Mesenchymal stem cell (in vitro differentiated cells and primary cell): Measurements from ENCODE around the gene QSER1.

Experiments used
- DNase-seq: peaks from one replicate; pipeline ENCODE4 v3.0.0-alpha.2; 2013
- H2AFZ ChIP-seq: one replicate; pipeline ENCODE4 v1.6.1; 2013; ENCODE audit warnings: low read depth, mild to moderate bottlenecking, control low read depth, inconsistent platforms, low read length, moderate library complexity
- H2AK5ac ChIP-seq: 2 replicates; pipeline ENCODE4 v1.6.1; 2013; ENCODE audit warnings: low read length, moderate library complexity, mild to moderate bottlenecking, inconsistent platforms; ENCODE audit not compliant: severe bottlenecking
- H2BK120ac ChIP-seq: one replicate; pipeline ENCODE4 v1.6.1; 2013; ENCODE audit warnings: low read depth, mild to moderate bottlenecking, inconsistent platforms, low read length, moderate library complexity
- H2BK12ac ChIP-seq, 2 experiments: one replicate each; pipeline ENCODE4 v1.6.1; 2013; ENCODE audit warnings: inconsistent platforms in 2 of 2, low read length in 2 of 2, mild to moderate bottlenecking in 2 of 2, moderate library complexity in 2 of 2, control low read depth in 1 of 2
- H2BK15ac ChIP-seq: one replicate; pipeline ENCODE4 v1.6.1; 2013; ENCODE audit warnings: mild to moderate bottlenecking, low read depth, inconsistent platforms; ENCODE audit not compliant: poor library complexity, severe bottlenecking
- H2BK5ac ChIP-seq: 2 replicates; pipeline ENCODE4 v1.6.1; 2013; ENCODE audit warnings: low read depth, mild to moderate bottlenecking, low read length, control low read depth, inconsistent platforms; ENCODE audit not compliant: poor library complexity, severe bottlenecking
- H3K14ac ChIP-seq, 2 experiments: one replicate each; pipeline ENCODE4 v1.6.1; 2013; ENCODE audit warnings: inconsistent platforms in 2 of 2, low read length in 2 of 2, control low read depth in 1 of 2, mild to moderate bottlenecking in 1 of 2, moderate library complexity in 1 of 2
- H3K18ac ChIP-seq, 2 experiments: one replicate each; pipeline ENCODE4 v1.6.1; 2013; ENCODE audit warnings: inconsistent platforms in 2 of 2, low read length in 2 of 2, control low read depth in 1 of 2, low read depth in 1 of 2, mild to moderate bottlenecking in 1 of 2
- H3K23ac ChIP-seq, 2 experiments: one replicate each; pipeline ENCODE4 v1.6.1; 2013; ENCODE audit warnings: inconsistent platforms in 2 of 2, low read length in 2 of 2, mild to moderate bottlenecking in 2 of 2, moderate library complexity in 2 of 2, control low read depth in 1 of 2
- H3K27ac ChIP-seq: 2 replicates; pipeline ENCODE4 v1.5.1; 2013; ENCODE audit warnings: mild to moderate bottlenecking, moderate library complexity, low read length, control low read depth, inconsistent platforms; ENCODE audit not compliant: poor library complexity, severe bottlenecking
- H3K27me3 ChIP-seq, 2 experiments: 2 replicates each; pipeline versions ENCODE4 v1.6.1 to v1.7.0; 2013; ENCODE audit warnings: low read length in 2 of 2, mild to moderate bottlenecking in 2 of 2, moderate library complexity in 2 of 2, control low read depth in 1 of 2, inconsistent platforms in 1 of 2; ENCODE audit not compliant: control insufficient read depth in 1 of 2, insufficient read depth in 1 of 2
- H3K36me3 ChIP-seq, 2 experiments: 2 replicates each; pipeline versions ENCODE4 v1.6.1 to v1.7.0; 2013; ENCODE audit warnings: low read length in 2 of 2, control low read depth in 1 of 2, inconsistent platforms in 1 of 2, low read depth in 1 of 2, mild to moderate bottlenecking in 1 of 2; ENCODE audit not compliant: insufficient read depth in 2 of 2, control insufficient read depth in 1 of 2
- H3K4ac ChIP-seq, 2 experiments: one replicate each; pipeline ENCODE4 v1.6.1; 2013; ENCODE audit warnings: inconsistent platforms in 2 of 2, low read length in 2 of 2, mild to moderate bottlenecking in 2 of 2, moderate library complexity in 2 of 2, control low read depth in 1 of 2, low read depth in 1 of 2
- H3K4me1 ChIP-seq: 2 replicates; pipeline ENCODE4 v1.6.1; 2013; ENCODE audit warnings: low read depth, low read length, control low read depth; ENCODE audit not compliant: control insufficient read depth, insufficient read depth
- H3K4me2 ChIP-seq: 2 replicates; pipeline ENCODE4 v1.6.1; 2013; ENCODE audit warnings: low read length, mild to moderate bottlenecking, inconsistent platforms; ENCODE audit not compliant: poor library complexity, severe bottlenecking
- H3K4me3 ChIP-seq, 2 experiments: 2 replicates each; pipeline versions ENCODE4 v1.5.1 to v1.7.0; 2013; ENCODE audit warnings: low read length in 2 of 2, mild to moderate bottlenecking in 2 of 2, control low read depth in 1 of 2, low read depth in 1 of 2; ENCODE audit not compliant: insufficient read depth in 1 of 2
- H3K79me1 ChIP-seq: replicated peaks from 2 replicates; pipeline ENCODE4 v1.6.1; 2013; ENCODE audit warnings: mild to moderate bottlenecking, control low read depth, low read length, inconsistent platforms; ENCODE audit not compliant: poor library complexity, severe bottlenecking
- H3K9ac ChIP-seq: 2 replicates; pipeline ENCODE4 v1.7.0; 2013; ENCODE audit warnings: mild to moderate bottlenecking, low read length, moderate library complexity
- H3K9me3 ChIP-seq: 2 replicates; pipeline ENCODE4 v1.7.0; 2013; ENCODE audit warnings: mild to moderate bottlenecking, low read length; ENCODE audit not compliant: control insufficient read depth
- H4K8ac ChIP-seq: one replicate; pipeline ENCODE4 v1.6.1; 2013; ENCODE audit warnings: inconsistent platforms, mild to moderate bottlenecking, low read length, moderate library complexity
- H4K91ac ChIP-seq: one replicate; pipeline ENCODE4 v1.6.1; 2013; ENCODE audit warnings: mild to moderate bottlenecking, low read length, inconsistent platforms
- WGBS: methylation state at CpG from one replicate; pipeline ENCODE4 v1.1.7; 2013; ENCODE audit warnings: mixed read lengths; 5-methylcytosine and 5-hydroxymethylcytosine counted together

Gene QSER1

GRCh38 chr11:32893093-32893342 lies 407 bp downstream of the QSER1 start:
- Histone ChIP-seq H3K4ac (peak overlapping the region in 1 of 2 experiments; percentile 99), H2AFZ (peak overlapping the region; percentile 77), H2BK120ac (peak overlapping the region; percentile 89), H2BK15ac (peak overlapping the region; percentile 94), H3K27me3 (no peaks in the 10 kb centered on the region), H3K23ac (peak overlapping the region; percentile 55 to 57), H2BK5ac (no peak overlapping the region), H2AK5ac (no peak overlapping the region), H3K4me3 (peak overlapping the region; percentile 91 to 96), H3K14ac (peak overlapping the region; percentile 74 to 98), H3K79me1 (peaks cover 8% of the 10 kb centered on the region), H3K18ac (peak overlapping the region; percentile 92 to 96), H4K8ac (peak overlapping the region; percentile 95), H3K36me3 (no peaks in the 10 kb centered on the region), H3K9ac (peak overlapping the region; percentile 96), H3K27ac (no peak overlapping the region), H3K9me3 (no peaks in the 10 kb centered on the region), H4K91ac (peak overlapping the region; percentile 89), H3K4me2 (peak overlapping the region; percentile 87), H2BK12ac (peak overlapping the region in 1 of 2 experiments; percentile 78), H3K4me1 (peaks cover 5% of the 10 kb centered on the region)
- 0% methylated on average over 5 of the region's 32 CpGs for WGBS
- DNase-seq = no peak

- H3K27ac ChIP-seq = peak overlapping the region; percentile 68
- no peaks in the 10 kb centered on the region for H3K27me3 ChIP-seq
Observed at GRCh38 chr11:32893343-32894148, 935 bp downstream of the QSER1 start.

GRCh38 chr11:32894149-32894827 lies 1.7 kb downstream of the QSER1 start:
- 4% methylated on average over 11 of the region's 14 CpGs for WGBS
- no peak overlapping the region for H2BK5ac ChIP-seq

More at GRCh38 chr11:32893343-32894148, 935 bp downstream of the QSER1 start:
- H3K4me1 ChIP-seq = peaks cover under 1% of the 10 kb centered on the region
- H2BK12ac ChIP-seq = peak overlapping the region in 1 of 2 experiments; percentile 78
- H3K9me3 ChIP-seq = no peaks in the 10 kb centered on the region
- H2AFZ ChIP-seq = peak overlapping the region; percentile 77
- H3K4ac ChIP-seq = peak overlapping the region in 1 of 2 experiments; percentile 99
- H3K36me3 ChIP-seq = no peaks in the 10 kb centered on the region
- H3K4me3 ChIP-seq = peak overlapping the region; percentile 91 to 96
- H4K8ac ChIP-seq = peak overlapping the region; percentile 95
- peak overlapping the region; percentile 90 for H2BK15ac ChIP-seq
- peak overlapping the region; percentile 92 to 96 for H3K18ac ChIP-seq
- peaks cover 8% of the 10 kb centered on the region for H3K79me1 ChIP-seq
- H4K91ac ChIP-seq = peak overlapping the region; percentile 89
- WGBS = 1% methylated on average over 58 of the region's 66 CpGs
- peak overlapping the region; percentile 96 for H3K9ac ChIP-seq
- H3K14ac ChIP-seq = peak overlapping the region; percentile 74 to 98
- H2BK120ac ChIP-seq = peak overlapping the region; percentile 89
- peak; percentile 69 for DNase-seq
- peak overlapping the region; percentile 55 to 57 for H3K23ac ChIP-seq
- peak overlapping the region; percentile 44 for H2BK5ac ChIP-seq
- peak overlapping the region; percentile 87 for H3K4me2 ChIP-seq
- no peak overlapping the region for H2AK5ac ChIP-seq

GRCh38 chr11:32894921-32895320 lies 2.3 kb downstream of the QSER1 start:
- Histone ChIP-seq H2BK12ac (no peak overlapping the region), H2BK15ac (no peak overlapping the region), H3K27ac (no peak overlapping the region), H4K8ac (no peak overlapping the region), H3K4me3 (peak overlapping the region in 1 of 2 experiments; percentile 91), H2AFZ (no peak overlapping the region), H3K79me1 (peaks cover 10% of the 10 kb centered on the region), H3K18ac (no peak overlapping the region), H2BK5ac (no peak overlapping the region), H3K9me3 (no peaks in the 10 kb centered on the region), H2AK5ac (no peak overlapping the region), H3K23ac (no peak overlapping the region), H3K4me1 (no peaks in the 10 kb centered on the region), H3K9ac (peak overlapping the region; percentile 96), H3K36me3 (no peaks in the 10 kb centered on the region), H3K27me3 (no peaks in the 10 kb centered on the region), H4K91ac (no peak overlapping the region), H3K4ac (no peak overlapping the region), H3K14ac (no peak overlapping the region), H3K4me2 (no peak overlapping the region), H2BK120ac (no peak overlapping the region)
- DNase-seq = peak; percentile 6
- WGBS = 88% methylated on average over 1 of the region's 3 CpGs

More at GRCh38 chr11:32894149-32894827, 1.7 kb downstream of the QSER1 start:
- Histone ChIP-seq H3K79me1 (peaks cover 10% of the 10 kb centered on the region), H3K4ac (no peak overlapping the region), H3K36me3 (no peaks in the 10 kb centered on the region), H4K91ac (no peak overlapping the region), H3K27me3 (no peaks in the 10 kb centered on the region), H3K4me3 (peak overlapping the region; percentile 91 to 96), H3K9ac (peak overlapping the region; percentile 96), H4K8ac (no peak overlapping the region), H3K18ac (peak overlapping the region in 1 of 2 experiments; percentile 16), H3K27ac (peak overlapping the region; percentile 68), H3K23ac (no peak overlapping the region), H2BK12ac (no peak overlapping the region), H2AFZ (no peak overlapping the region), H2AK5ac (no peak overlapping the region), H3K9me3 (no peaks in the 10 kb centered on the region), H2BK15ac (no peak overlapping the region), H3K14ac (no peak overlapping the region), H3K4me2 (peak overlapping the region; percentile 87), H3K4me1 (no peaks in the 10 kb centered on the region), H2BK120ac (no peak overlapping the region)
- peak; percentile 90 for DNase-seq
